Transverse colon (tissue), 3 donors: ENCODE measurements around the gene CALN1.

Experiments used
- POLR2A ChIP-seq: fragments of 450-650 bp; IDR thresholded peaks from one replicate; pipeline ENCODE4 v1.6.1; 2016; ENCODE audit warnings: antibody characterized with exemption, mild to moderate bottlenecking, moderate library complexity
- TF ChIP-seq, protein P1 (sequence below), 5 experiments: fragments of 200-600 bp in 3 of 5; fragments of 450-650 bp in 2 of 5; sonication (generic) in 3 of 5; IDR thresholded peaks; 1 replicate in 2 of 5; 2 replicates in 3 of 5; pipeline ENCODE4 v1.5.1; 2016 to 2017; ENCODE audit warnings: antibody characterized with exemption in 5 of 5, inconsistent platforms in 3 of 5, mild to moderate bottlenecking in 2 of 5, moderate library complexity in 1 of 5

- TF ChIP-seq, protein P1, sequence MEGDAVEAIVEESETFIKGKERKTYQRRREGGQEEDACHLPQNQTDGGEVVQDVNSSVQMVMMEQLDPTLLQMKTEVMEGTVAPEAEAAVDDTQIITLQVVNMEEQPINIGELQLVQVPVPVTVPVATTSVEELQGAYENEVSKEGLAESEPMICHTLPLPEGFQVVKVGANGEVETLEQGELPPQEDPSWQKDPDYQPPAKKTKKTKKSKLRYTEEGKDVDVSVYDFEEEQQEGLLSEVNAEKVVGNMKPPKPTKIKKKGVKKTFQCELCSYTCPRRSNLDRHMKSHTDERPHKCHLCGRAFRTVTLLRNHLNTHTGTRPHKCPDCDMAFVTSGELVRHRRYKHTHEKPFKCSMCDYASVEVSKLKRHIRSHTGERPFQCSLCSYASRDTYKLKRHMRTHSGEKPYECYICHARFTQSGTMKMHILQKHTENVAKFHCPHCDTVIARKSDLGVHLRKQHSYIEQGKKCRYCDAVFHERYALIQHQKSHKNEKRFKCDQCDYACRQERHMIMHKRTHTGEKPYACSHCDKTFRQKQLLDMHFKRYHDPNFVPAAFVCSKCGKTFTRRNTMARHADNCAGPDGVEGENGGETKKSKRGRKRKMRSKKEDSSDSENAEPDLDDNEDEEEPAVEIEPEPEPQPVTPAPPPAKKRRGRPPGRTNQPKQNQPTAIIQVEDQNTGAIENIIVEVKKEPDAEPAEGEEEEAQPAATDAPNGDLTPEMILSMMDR (IDR thresholded peaks at IDR 0.05): no peak
- no peak for TF ChIP-seq POLR2A
Observed at GRCh38 chr7:71785216-71785615, 626.9 kb downstream of the CALN1 start.
